IPS-18c (cell line): ENCODE measurements around the gene TMTC3.
"Not testable (repeated sequence)": the region's sequence is repeated elsewhere in the genome, so short reads cannot be mapped to it uniquely, and the experiment has no call there.

ENCODE experiments used
- H3K4me3 ChIP-seq: 2 replicates; pipeline ENCODE4 v1.7.0; 2013; ENCODE audit warnings: low read depth, mild to moderate bottlenecking, low read length, moderate library complexity; ENCODE audit not compliant: insufficient read depth
- H3K9me3 ChIP-seq: one replicate; pipeline ENCODE4 v1.6.1; 2013; ENCODE audit warnings: mild to moderate bottlenecking, low read length, moderate library complexity; ENCODE audit not compliant: control insufficient read depth, insufficient read depth

The TMTC3 gene

DNA sequence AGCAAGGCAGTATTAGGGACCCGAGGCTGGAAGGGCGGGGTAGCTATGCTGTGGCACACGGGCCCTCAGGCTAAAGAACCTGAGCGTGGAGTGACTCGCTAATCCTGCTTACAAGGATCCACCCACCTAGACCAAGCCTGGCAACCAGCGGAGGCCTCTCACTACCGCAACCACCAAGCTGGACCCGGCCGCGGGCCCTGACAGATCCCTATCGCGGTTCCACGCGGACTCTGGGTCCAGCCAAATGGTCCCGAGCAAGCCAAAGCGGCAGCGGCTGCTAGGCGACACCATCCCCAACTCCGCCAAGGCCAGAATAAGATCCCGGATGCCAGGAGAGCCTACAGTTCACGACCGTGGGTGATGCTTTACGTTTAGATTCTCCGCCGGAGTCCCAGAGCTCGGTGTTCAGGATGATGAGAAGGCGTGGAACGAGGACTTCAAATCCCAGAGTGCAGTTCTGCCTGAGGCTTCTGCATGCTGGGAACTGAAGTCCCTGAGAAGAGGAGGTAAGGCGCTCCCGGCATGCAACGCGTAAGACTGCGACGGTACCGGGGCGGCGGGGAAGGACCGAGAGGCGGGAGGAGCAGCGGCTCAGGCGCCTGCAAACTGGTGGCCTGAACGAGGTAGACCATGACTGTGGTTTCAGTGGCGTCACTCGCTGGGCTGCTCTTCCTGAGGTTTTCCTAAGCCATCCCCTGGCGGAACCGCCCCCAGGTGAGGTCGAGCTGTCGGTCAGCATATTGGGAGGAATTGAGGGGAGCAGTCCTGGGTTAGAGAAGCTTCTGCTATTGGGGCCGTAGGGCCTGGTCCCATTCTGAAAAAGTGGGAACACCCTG lies at the start of gene TMTC3, which contains the start of gene CEP290:
Gene TMTC3 (plus strand): TSS at position 534 of the 836 bp plus-strand sequence. CDS start 6,009 bp downstream, outside the sequence.
Gene CEP290 (minus strand): TSS at position 315 of the 836 bp plus-strand sequence. CDS start 781 bp downstream, outside the sequence.
- Histone ChIP-seq H3K9me3 (no peaks in the 10 kb centered on the region), H3K4me3 (peak within 1 kb of the TSS; percentile 88)

DNA sequence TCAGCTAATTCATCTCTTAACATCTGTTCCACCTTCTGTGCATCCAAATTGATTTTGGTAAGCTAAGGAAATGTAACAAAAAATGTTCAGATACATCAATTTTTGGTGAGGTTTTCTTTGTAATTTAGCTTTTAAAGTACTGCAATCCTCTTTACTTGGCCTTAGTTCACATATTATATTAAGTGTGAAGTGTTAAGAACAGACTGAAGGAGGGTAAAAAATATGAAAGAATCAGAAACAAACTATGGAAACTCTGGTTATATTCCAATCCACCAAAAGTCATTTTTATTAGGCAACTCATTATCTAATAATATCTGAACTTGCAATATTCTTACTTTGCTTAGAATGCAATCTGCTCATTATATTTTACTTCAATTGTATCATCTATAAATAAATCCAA lies 49.3 kb upstream of the TMTC3 start:
- H3K4me3 ChIP-seq, result no peak overlapping the region
- no peaks in the 10 kb centered on the region for H3K9me3 ChIP-seq

DNA sequence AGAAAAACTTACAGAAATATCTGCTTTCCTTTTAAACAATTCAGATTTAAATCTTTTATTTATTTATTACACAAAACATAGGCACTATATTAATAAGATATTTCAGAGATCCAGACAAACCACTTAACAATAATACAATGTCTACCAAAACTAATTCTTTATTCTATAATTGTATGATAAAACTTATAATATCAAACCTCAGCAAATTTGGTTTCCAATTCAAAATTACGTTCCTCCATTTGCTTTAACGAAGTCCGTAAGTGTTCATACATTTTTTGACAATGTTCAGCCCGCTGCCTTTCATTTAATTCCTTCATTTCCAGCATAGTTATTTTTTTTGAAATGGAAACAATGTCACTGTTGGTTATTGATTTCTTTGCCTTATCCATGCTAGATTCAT lies 48.5 kb upstream of the TMTC3 start:
- H3K4me3 ChIP-seq, result no peak overlapping the region
- no peaks in the 10 kb centered on the region for H3K9me3 ChIP-seq

DNA sequence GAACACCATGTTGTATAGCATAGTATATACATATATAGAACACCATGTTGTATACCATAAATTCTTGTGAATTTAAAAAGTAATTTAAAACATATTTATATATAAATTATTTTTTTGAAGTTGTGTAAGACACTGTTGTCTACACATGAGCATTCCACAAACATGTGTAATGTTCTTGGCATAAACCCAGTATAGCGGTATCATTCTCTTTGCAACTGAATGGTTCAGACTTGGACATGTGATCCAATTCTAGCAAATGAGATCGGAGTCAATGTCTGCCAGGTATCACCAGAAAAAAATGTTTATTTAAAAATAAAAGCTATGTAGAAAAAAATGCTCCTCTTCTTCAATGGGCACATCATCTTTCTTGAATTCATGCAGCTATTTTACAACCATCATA lies 34.1 kb upstream of the TMTC3 start:
- no peaks in the 10 kb centered on the region for H3K9me3 ChIP-seq
- H3K4me3 ChIP-seq, result no peak overlapping the region

DNA sequence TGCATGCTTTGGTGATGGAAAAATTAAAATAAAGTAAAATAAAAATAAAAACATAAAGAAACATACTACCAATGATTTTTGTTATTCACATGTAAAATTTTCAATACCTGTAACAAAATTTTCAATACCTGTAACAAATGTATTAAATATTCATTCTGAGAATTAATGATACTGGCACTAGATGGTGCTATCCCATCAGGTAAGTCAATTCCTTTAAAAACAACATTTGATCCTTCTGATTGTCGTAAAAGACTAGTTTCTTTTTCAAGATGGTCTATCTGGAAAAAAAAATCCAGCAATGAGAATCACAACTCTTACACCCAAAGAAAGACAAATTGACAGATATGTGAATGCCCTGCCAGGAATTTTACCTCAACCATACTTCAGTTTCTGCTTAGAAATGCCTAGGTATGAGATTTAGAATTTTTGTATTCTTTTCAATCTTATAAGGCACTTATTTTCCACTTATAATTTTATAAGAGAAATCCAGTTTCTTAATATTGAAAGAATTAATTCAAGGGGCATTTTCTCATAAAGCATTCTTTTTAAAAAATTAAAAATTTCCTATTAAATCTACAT lies 30.9 kb upstream of the TMTC3 start:
- no peaks in the 10 kb centered on the region for H3K9me3 ChIP-seq
- H3K4me3 ChIP-seq, result no peak overlapping the region

DNA sequence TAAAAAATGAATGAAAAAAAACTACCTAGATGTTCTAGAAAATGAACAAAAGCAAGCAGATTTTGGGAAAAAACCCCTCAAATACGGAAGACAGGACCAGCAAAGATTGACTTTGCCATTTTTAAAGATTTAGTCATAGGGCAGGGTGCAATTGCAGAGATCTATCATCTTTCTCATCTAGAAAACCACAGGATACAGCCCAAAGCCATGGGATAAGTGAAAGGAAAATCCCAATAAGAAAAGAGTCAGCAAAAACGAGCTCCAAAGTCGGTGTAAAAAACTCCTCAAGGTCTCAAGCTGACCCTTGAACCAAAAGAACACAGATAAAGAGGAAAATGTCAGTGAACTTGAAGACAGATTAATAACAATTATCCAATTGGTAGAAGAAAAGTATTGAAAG lies 28.2 kb upstream of the TMTC3 start:
- Histone ChIP-seq H3K9me3 (no peaks in the 10 kb centered on the region), H3K4me3 (no peak overlapping the region)

DNA sequence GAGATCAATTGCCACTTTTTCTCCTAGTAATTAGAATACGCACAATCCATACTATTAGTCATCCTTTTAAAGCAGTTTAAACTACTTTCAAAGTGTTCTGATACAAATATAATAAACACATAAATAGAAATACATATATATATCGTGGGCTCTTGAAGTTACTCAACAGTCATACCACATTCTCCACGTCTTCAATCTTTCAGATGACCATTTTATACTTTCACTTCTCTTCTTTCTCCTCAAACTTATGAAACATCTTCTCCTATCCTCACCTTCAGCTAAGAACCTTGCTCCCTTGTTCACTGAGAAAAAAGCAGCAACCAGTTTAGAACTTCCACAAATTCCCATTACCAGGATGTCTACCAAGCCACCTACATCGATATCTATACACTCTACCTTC lies 19.4 kb upstream of the TMTC3 start:
- H3K4me3 ChIP-seq, result no peak overlapping the region
- no peaks in the 10 kb centered on the region for H3K9me3 ChIP-seq

DNA sequence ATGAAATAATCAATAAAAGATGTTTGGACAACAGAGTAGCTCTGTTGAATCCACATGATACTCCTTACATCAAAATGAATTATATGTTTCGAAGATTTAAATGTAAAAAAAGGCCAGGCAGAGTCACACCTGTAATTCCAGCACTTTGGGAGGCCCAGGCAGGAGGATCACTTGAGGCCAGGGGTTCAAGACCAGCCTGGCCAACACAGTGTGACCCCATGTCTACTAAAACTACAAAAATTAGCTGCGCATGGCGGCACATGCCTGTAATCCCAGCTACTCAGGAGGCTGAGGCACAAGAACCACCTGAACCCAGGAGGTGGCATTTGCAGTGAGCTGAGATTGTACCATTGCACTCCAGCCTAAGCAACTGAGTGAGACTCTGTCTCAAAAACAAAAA lies 15.0 kb upstream of the TMTC3 start:
- Histone ChIP-seq H3K9me3 (no peaks in the 10 kb centered on the region), H3K4me3 (no peak overlapping the region)

DNA sequence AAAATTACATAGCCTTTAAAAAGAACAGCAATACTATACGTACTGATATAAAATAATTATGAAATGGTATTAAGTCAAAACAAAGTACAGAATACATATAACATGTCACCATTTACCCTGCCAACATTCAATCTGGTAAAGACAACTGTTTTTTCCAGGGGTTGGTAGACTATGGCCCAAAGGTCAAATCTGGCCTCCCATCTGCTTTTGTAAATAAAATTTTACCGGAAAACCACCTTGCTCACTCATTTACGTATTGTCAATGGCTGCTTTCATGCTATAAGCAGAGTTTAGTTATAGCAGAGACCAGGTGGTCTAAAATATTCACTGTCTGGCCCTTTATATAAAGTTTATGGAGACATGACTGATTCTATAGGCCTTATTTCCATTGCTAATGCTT lies 14.3 kb upstream of the TMTC3 start:
- Histone ChIP-seq H3K9me3 (no peaks in the 10 kb centered on the region), H3K4me3 (no peak overlapping the region)

DNA sequence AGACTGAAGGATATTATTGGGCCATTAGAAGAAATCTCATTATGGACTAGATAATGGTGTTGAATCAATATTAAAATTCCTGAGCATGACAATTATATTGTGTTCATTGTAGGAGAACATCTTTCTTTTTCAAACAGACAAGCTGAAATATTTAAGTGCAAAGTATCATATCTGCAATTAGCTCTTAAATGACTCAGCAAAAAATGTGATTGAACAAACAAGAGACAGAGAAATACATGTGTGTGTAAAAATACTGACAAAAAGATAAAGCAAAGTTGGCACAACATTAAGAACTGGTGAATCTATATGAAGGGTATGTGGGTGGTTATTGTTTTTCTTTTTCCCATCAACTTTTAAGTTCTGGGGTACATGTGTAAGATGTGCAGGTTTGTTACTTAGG lies 9.7 kb upstream of the TMTC3 start:
- Histone ChIP-seq H3K9me3 (no peaks in the 10 kb centered on the region), H3K4me3 (no peak overlapping the region)

DNA sequence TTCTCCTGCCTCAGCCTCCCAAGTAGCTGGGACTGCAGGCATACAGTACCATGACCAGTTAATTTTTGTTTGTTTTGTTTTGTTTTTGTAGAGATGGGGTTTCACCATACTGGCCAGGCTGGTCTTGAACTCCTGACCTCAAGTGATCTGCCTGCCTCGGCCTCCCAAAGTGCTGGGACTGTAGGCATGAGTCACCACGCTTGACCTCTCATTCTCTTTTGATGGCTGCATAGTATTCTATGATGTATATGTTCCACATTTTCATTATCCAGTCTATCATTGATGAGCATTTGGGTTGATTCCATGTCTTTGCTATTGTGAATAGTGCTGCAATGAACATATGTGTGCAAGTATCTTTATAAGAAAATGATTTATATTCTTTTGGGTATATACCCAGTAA lies 8.9 kb upstream of the TMTC3 start:
- not testable (repeated sequence) for H3K4me3 ChIP-seq, H3K9me3 ChIP-seq

DNA sequence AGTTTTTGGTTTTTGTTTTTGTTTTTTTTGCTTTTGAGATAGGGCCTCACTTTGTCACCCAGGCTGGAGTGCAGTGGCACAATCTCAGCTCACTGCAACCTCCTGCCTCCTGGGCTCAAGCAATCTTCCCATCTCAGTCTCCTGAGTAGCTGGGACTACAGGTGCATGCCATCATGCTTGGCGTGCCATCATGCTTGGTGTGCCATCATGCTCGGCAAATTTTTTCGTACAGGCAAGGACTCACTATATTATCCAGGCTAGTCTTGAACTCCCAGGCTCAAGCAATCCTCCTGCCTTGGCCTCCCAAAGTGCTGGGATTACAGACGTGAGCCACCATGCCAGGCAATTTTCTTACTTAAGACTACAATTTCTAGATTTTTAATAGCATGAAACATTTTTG lies 2.4 kb upstream of the TMTC3 start:
- H3K4me3 ChIP-seq, H3K9me3 ChIP-seq: not testable (repeated sequence)

DNA sequence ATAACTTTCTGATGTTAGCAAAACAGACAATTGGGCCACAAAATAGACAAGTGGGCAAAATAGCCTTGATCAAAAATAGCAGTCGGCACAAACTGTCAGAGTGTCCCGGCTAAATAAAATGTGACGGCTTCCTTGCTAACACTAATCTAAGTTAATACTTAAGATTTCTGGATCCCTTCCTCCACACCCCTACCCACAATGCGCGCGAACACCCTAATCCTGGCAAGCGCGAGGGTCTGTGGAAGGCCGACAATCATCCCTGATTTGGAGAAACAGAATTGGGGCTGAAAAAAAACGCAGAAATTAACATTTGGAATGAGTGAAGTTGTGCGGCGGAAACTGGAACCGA lies 708 bp upstream of the TMTC3 start:
- H3K4me3 ChIP-seq, result peak overlapping the region; percentile 73

DNA sequence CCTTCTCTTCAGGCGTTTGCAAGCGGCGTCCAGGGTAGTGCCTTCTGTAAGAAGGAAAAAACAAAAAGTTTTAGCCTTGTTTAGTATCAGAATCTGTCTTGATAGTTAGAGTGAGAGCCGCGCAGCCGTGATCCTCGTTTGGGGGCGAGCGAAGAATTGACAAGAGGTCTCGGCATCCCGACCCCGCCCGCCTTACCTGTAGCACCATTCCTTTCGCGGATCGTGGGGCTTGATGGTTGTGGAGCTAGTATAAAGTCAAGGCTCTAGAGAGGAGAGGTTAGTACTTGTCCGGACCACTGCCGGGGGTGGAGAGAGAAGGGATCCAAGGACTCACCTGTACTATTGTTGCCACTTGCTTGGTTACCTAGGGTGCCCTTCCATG lies 494 bp downstream of the TMTC3 start:
- no peaks in the 10 kb centered on the region for H3K9me3 ChIP-seq

More for the DNA sequence above, 708 bp upstream of the TMTC3 start:
- no peaks in the 10 kb centered on the region for H3K9me3 ChIP-seq

DNA sequence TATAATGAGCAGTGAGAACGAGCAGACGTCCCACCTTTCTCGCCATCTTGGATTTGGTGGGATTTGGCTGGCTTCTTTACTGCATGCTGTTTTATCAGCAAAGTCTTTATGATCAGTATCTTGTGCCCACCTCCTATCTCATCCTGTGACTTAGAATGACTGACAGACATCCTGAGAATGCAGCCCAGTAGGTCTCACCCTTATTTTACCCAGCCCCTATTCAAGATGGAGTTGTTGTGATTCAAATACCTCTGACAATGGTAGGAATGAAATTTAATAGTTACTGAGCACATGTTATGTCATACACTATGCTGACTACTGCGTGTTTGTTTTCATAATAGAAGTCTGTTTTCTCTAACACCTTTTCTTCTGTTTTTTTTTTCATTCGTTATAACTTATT lies 1.9 kb downstream of the TMTC3 start:
- Histone ChIP-seq H3K9me3 (no peaks in the 10 kb centered on the region), H3K4me3 (no peak overlapping the region)

More for the DNA sequence above, 494 bp downstream of the TMTC3 start:
- H3K4me3 ChIP-seq, result peak overlapping the region; percentile 88

DNA sequence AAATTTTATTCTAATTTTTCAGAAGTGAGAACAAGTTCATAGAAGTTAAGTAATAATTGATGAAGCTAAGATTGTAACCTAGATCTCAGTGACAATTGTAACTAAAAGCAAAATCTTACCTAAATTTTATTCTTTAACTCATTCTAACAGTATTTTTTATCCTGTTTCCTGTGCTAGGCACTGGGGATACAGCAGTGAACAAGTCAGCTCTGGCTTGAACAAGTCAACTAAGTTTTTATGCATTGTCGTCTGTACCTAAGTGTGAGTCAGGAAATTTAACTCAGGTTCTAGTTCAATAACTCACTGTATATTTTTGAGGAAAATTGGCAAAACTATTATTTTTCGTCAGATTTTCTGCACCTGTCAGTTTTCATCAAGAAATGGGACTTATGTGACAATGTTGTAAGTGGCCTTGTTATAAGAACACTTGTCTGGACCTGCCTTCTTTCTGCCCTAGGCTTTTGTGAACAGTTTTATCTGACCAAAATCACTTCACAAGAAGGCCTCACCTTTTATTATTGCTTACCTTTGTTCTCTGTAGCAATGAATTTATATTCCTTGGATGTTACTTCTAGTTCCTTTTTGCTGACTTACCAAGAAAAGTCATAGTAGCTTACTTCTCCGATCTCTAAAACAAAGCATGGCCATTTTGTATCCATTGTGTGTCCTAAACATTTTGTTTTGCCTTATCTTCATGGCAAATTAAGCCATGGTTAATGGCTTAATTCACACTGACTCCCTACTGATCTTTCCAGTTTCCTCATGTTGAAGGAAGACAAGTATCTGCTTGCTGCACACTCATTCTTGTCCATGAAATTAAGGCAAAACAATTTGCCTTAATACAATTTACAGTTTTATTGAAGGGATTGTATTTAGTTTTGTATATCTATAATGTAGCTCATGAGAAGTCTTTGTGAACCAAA lies 2.7 kb downstream of the TMTC3 start:
- Histone ChIP-seq H3K4me3 (no peak overlapping the region), H3K9me3 (no peaks in the 10 kb centered on the region)

DNA sequence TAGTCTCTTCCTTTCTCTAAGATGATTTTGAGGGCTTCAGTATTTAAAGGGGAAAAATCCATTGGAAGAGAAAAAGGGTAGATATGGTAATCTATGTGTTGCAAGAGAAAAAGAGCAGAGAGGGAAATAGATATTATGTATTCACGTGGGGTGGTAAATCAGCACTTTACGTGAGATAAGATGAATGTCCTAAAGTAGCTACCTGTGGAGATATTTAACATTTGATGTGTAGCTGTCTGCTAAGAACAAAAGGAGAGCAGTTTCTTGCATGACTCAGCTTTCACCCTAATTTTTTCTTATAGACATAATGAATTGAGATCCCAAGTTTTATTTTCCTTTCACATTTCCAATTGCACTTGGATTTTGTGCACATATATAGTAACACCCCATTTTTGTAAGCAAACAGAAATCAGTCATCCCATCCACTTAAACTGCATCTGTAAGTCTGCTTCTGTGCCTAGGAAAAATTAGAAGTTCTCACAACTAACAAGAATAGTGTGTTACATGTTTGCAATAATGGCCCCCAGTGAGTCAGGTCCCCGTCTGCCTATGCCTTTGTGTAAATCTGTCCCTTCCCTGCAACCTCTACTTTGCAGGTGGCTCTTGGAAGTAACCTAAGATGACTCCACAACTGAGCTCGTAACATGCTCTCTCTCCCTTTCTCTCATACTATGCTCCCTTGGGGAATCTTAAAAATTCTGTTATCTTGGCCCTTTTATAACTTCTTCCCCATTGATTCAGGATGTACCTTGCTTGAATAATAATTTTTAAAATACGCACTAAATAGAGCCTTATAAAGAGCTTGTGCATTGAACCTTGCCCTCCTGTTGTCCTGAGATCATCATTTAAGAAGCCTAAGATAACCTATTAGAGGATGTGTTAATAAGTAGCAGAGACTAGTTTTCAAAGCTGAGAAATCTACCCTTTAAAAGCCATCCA lies 3.7 kb downstream of the TMTC3 start:
- H3K4me3 ChIP-seq, result no peak overlapping the region
- H3K9me3 ChIP-seq, result no peaks in the 10 kb centered on the region
